Neural progenitor cell (in vitro differentiated cells): ENCODE data around the gene RGS11. TPM values are rescaled to one million over a fixed set of nuclear protein-coding genes. Genes with fewer than 3 reads are reported as not detected.

ENCODE experiments used
- DNase-seq: peaks from one replicate; pipeline ENCODE4 v3.0.0-alpha.2; 2016; ENCODE audit warnings: low spot score
- H2AFZ ChIP-seq: fragments of 200-600 bp; sonication (generic); replicated peaks from 2 replicates; pipeline ENCODE4 v1.6.1; 2016; ENCODE audit warnings: antibody characterized with exemption
- H3F3A ChIP-seq: fragments of 200-600 bp; sonication (generic); 2 replicates; pipeline ENCODE4 v1.6.1; 2016; ENCODE audit warnings: antibody characterized with exemption, low read depth
- H3K27ac ChIP-seq: fragments of 200-600 bp; sonication (generic); 2 replicates; pipeline ENCODE4 v1.5.1; 2016; ENCODE audit warnings: mild to moderate bottlenecking
- H3K27me3 ChIP-seq: fragments of 200-600 bp; sonication (generic); 2 replicates; pipeline ENCODE4 v1.6.1; 2016; ENCODE audit warnings: mild to moderate bottlenecking, moderate library complexity
- H3K36me3 ChIP-seq: fragments of 200-600 bp; sonication (generic); 2 replicates; pipeline ENCODE4 v1.5.1; 2016
- H3K4me1 ChIP-seq: fragments of 200-600 bp; sonication (generic); 2 replicates; pipeline ENCODE4 v1.6.1; 2016; ENCODE audit warnings: mixed run types
- H3K4me2 ChIP-seq: fragments of 200-600 bp; sonication (generic); 2 replicates; pipeline ENCODE4 v1.6.1; 2016
- H3K4me3 ChIP-seq: fragments of 200-600 bp; sonication (generic); 2 replicates; pipeline ENCODE4 v1.5.1; 2016
- H3K79me2 ChIP-seq: fragments of 200-600 bp; sonication (generic); 2 replicates; pipeline ENCODE4 v1.6.1; 2016; ENCODE audit warnings: low read depth
- H3K9ac ChIP-seq: fragments of 200-600 bp; sonication (generic); 2 replicates; pipeline ENCODE4 v1.6.1; 2016
- H3K9me3 ChIP-seq: fragments of 200-600 bp; sonication (generic); 2 replicates; pipeline ENCODE4 v1.5.1; 2016; ENCODE audit warnings: low read depth
- H4K20me1 ChIP-seq: fragments of 200-600 bp; sonication (generic); 2 replicates; pipeline ENCODE4 v1.6.1; 2016; ENCODE audit warnings: low read depth
- H3K27ac Mint-ChIP-seq: 3 replicates; pipeline ENCODE4 v1.8.0; 2021; ENCODE audit warnings: mixed read lengths
- H3K27me3 Mint-ChIP-seq: 2 replicates; pipeline ENCODE4 v1.8.0; 2022; ENCODE audit warnings: low read depth, mild to moderate bottlenecking, inconsistent platforms, moderate library complexity, mixed read lengths; ENCODE audit not compliant: insufficient read depth
- H3K36me3 Mint-ChIP-seq: 3 replicates; pipeline ENCODE4 v1.8.0; 2021; ENCODE audit warnings: mixed read lengths
- H3K4me1 Mint-ChIP-seq: 3 replicates; pipeline ENCODE4 v1.8.0; 2021; ENCODE audit warnings: mixed read lengths
- H3K4me3 Mint-ChIP-seq: 3 replicates; pipeline ENCODE4 v1.8.0; 2021; ENCODE audit warnings: mild to moderate bottlenecking, moderate library complexity, mixed read lengths
- H3K9me3 Mint-ChIP-seq: 3 replicates; pipeline ENCODE4 v1.8.0; 2020; ENCODE audit warnings: mixed read lengths
- EZH2 ChIP-seq: fragments of 200-600 bp; sonication (generic); IDR thresholded peaks from 2 replicates; pipeline ENCODE4 v1.6.1; 2017; ENCODE audit warnings: antibody characterized with exemption, mild to moderate bottlenecking, moderate library complexity
- EZH2phosphoT487 ChIP-seq: fragments of 200-600 bp; sonication (generic); IDR thresholded peaks from 2 replicates; pipeline ENCODE4 v1.6.1; 2017; ENCODE audit warnings: antibody characterized with exemption
- total RNA-seq: library from RNA; depleted of rRNA; stranded (reverse); fragments of >200 nt; gene quantifications from 2 replicates; pipeline ENCODE4 v1.2.3, GENCODE V29; 2015; ENCODE audit warnings: low replicate concordance
- TF ChIP-seq, protein P1 (sequence below): fragments of 200-600 bp; sonication (generic); IDR thresholded peaks from 2 replicates; pipeline ENCODE4 v1.5.1; 2017; ENCODE audit warnings: antibody characterized with exemption, mild to moderate bottlenecking

Gene RGS11
- total RNA-seq, 1 donor from 2014 or later = 0.52 TPM

DNA sequence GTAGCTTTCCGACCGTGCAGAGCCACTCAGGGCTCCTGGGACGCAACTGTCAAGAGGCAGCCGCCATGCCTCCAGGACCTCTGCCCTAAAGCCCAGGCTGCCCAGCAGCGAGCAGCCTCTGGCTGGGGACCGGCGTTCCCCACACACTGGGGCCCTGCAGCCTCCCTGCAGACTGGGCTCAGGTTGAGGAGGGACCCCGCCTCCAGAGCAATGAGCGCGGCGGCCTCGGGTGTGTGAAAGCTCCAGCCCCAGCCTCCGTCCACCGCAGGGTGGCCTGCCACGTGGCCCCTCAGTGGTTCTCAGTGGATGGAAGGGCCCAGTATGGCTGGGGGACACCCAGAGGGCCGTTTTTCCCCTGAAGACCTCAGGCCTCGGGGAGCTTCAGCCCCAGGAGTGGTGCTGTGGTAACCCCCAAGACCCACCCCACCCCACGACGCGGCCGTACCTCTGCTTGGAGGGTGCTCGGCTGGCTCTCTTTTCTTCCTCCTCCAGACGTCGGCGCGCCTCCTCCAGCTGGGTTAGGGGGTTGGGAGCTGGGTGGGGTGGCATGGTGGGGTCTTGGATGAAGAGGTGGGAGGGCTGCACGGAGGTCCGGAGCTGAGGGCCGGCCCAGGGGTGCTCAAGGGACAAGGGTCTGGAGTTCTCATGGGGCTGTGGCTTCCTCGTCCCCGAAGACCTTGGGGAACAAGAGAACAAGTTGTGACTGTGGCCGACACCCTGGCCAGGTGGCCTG is 17.5 kb upstream of the RGS11 start:
- Histone ChIP-seq H3K36me3 (no peaks in the 10 kb centered on the region), H2AFZ (no peak overlapping the region), H3K4me3 (no peak overlapping the region), H3K4me2 (no peak overlapping the region), H3K27me3 (no peaks in the 10 kb centered on the region), H3K9me3 (no peaks in the 10 kb centered on the region), H3K9ac (no peak overlapping the region), H4K20me1 (no peaks in the 10 kb centered on the region), H3F3A (no peaks in the 10 kb centered on the region), H3K27ac (no peak overlapping the region), H3K4me1 (no peaks in the 10 kb centered on the region), H3K79me2 (no peaks in the 10 kb centered on the region)
- Mint-ChIP-seq H3K9me3 (no peaks in the 10 kb centered on the region), H3K4me3 (no peak overlapping the region), H3K36me3 (peaks cover 4% of the 10 kb centered on the region), H3K27ac (no peak overlapping the region), H3K27me3 (peaks cover 2% of the 10 kb centered on the region), H3K4me1 (no peaks in the 10 kb centered on the region)
- DNase-seq = no peak
- TF ChIP-seq EZH2 (no peak), EZH2phosphoT487 (no peak)
- TF ChIP-seq, protein P1, sequence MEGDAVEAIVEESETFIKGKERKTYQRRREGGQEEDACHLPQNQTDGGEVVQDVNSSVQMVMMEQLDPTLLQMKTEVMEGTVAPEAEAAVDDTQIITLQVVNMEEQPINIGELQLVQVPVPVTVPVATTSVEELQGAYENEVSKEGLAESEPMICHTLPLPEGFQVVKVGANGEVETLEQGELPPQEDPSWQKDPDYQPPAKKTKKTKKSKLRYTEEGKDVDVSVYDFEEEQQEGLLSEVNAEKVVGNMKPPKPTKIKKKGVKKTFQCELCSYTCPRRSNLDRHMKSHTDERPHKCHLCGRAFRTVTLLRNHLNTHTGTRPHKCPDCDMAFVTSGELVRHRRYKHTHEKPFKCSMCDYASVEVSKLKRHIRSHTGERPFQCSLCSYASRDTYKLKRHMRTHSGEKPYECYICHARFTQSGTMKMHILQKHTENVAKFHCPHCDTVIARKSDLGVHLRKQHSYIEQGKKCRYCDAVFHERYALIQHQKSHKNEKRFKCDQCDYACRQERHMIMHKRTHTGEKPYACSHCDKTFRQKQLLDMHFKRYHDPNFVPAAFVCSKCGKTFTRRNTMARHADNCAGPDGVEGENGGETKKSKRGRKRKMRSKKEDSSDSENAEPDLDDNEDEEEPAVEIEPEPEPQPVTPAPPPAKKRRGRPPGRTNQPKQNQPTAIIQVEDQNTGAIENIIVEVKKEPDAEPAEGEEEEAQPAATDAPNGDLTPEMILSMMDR = no peak

DNA sequence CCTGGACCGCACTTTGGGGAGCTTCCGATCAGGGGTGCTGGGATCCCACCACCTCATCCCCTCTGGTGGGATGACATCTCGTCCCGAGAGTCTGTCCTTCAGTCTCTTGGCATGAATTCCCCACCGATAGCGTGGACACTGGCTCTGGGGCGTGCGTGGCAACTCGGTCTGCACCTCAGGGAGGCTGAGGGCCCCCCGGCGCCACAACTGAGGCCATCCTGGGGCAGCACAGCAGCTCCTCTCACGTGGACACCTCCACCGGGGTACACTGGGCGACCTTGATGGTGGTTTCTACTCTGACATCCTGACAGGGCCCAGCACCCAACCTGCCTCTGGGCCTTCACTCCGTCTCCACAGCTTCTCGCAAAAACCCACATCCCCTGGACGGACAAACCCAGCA is 15.8 kb upstream of the RGS11 start:
- Histone ChIP-seq H3K4me3 (no peak overlapping the region), H3K79me2 (no peaks in the 10 kb centered on the region), H3K4me2 (no peak overlapping the region), H3F3A (no peaks in the 10 kb centered on the region), H3K27ac (no peak overlapping the region), H3K4me1 (no peaks in the 10 kb centered on the region), H4K20me1 (no peaks in the 10 kb centered on the region), H3K36me3 (no peaks in the 10 kb centered on the region), H3K9me3 (no peaks in the 10 kb centered on the region), H3K9ac (no peak overlapping the region), H2AFZ (no peak overlapping the region), H3K27me3 (no peaks in the 10 kb centered on the region)
- no peak for DNase-seq
- Mint-ChIP-seq H3K27ac (no peak overlapping the region), H3K36me3 (peaks cover 10% of the 10 kb centered on the region), H3K4me3 (no peak overlapping the region), H3K27me3 (peaks cover 2% of the 10 kb centered on the region), H3K4me1 (no peaks in the 10 kb centered on the region), H3K9me3 (peaks cover 3% of the 10 kb centered on the region)
- TF ChIP-seq, protein P1 = no peak
- TF ChIP-seq EZH2 = no peak
- no peak for TF ChIP-seq EZH2phosphoT487

DNA sequence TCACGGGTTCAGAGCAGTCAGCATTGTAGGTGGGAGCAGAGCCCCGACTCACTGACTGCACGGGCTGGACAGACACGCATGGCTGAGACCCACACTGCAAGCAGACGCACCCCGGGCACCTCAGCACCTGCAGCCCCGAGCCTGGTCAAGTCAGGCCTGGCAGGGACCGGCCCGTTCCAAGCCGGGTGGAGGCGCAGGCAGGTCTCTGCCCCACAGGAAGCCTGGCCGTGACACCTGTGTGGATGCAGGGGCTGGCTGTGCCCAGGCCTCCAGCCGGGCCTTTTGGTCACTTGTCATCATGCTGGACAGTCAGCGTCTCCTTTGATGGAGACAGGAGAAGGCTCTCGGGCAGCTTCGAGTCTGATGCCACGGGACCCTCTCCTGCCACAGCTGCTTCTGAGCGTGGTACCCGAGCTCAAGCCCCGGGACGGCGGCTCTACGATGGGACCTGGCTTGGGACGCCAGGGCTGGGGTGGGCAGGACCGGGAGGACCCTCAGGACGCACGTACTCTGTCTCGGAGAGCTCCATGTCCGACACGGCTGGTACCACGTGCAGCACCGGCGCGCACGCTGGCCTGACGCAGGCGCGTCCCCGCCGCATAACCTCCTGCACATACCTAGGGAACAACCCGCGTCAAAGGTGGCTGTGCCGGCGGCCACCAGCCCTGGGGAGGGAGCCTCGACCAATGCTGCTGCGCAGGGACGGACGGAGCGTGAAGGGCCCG is 15.1 kb upstream of the RGS11 start:
- Histone ChIP-seq H3K9me3 (no peaks in the 10 kb centered on the region), H3K4me2 (no peak overlapping the region), H3K27ac (no peak overlapping the region), H3K79me2 (no peaks in the 10 kb centered on the region), H3K36me3 (no peaks in the 10 kb centered on the region), H3K9ac (no peak overlapping the region), H2AFZ (no peak overlapping the region), H3K4me1 (no peaks in the 10 kb centered on the region), H3F3A (no peaks in the 10 kb centered on the region), H3K27me3 (no peaks in the 10 kb centered on the region), H4K20me1 (no peaks in the 10 kb centered on the region), H3K4me3 (no peak overlapping the region)
- Mint-ChIP-seq H3K4me1 (no peaks in the 10 kb centered on the region), H3K27ac (no peak overlapping the region), H3K4me3 (no peak overlapping the region), H3K27me3 (peaks cover 3% of the 10 kb centered on the region), H3K9me3 (peaks cover 5% of the 10 kb centered on the region), H3K36me3 (peaks cover 13% of the 10 kb centered on the region)
- TF ChIP-seq EZH2 (no peak), EZH2phosphoT487 (no peak)
- TF ChIP-seq, protein P1 = no peak
- no peak for DNase-seq
